ENCODE results near the gene SLC24A3. TPM values are rescaled to one million over a fixed set of nuclear protein-coding genes. Genes with fewer than 3 reads are reported as not detected.

Gene SLC24A3
- total RNA-seq, 2 experiments from 2014 or later, result not detected

DNA sequence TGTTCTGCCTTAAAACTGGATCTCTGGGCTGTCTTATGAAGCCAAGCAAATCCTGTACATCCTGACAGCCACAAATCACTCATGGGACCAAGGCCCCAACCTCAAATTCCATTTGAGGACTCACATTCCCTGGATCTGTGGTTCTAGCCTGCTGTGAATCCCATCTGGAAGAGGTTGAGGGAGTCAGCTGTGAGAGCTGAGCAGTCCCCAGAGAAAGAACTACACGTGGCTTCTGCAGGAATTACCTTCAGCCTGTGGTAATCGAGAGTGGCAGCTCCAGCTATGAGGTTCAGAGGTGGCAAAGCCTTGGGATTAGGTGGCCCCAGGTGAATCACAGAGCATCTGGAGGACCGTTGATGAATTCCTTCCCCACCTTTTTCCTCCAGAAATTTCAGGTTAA is 245.2 kb downstream of the SLC24A3 start:
- H3K9me3 ChIP-seq (ENCODE audit: low read length), result no peaks in the 10 kb centered on the region
- H2AFZ ChIP-seq (ENCODE audit: low read length), result no peak overlapping the region
- no peaks in the 10 kb centered on the region for H3K4me1 ChIP-seq (ENCODE audit: insufficient read depth, low read length, poor library complexity, severe bottlenecking)
- no peak overlapping the region for H3K4me3 ChIP-seq (ENCODE audit: low read depth, low read length, poor library complexity, severe bottlenecking)
- H3K36me3 ChIP-seq (ENCODE audit: insufficient read depth, low read length), result no peaks in the 10 kb centered on the region
- TF ChIP-seq CTCF (conservative IDR thresholded peaks at IDR 0.05; ENCODE audit: low read length) (no peak), EZH2phosphoT487 (IDR thresholded peaks at IDR 0.05; ENCODE audit: borderline replicate concordance, low read depth, low read length) (no peak)
- H3K27ac ChIP-seq (ENCODE audit: low read depth, low read length, poor library complexity, severe bottlenecking), result no peak overlapping the region
- no peak overlapping the region for H3K4me2 ChIP-seq (ENCODE audit: low read length)
- H4K20me1 ChIP-seq (ENCODE audit: insufficient read depth, low read length), result no peaks in the 10 kb centered on the region
- H3K9me2 ChIP-seq (ENCODE audit: insufficient read depth, low read length), result no peaks in the 10 kb centered on the region
- no TSS peak for BruUV-seq (replicated peaks)
- DNase-seq (ENCODE audit: low spot score), result no peak
- intact Hi-C loops (cut with micrococcal nuclease; ENCODE audit: unreplicated experiment), result no loop called here
- ChIA-PET POLR2A (no interaction called here), CTCF (ENCODE audit: unreplicated experiment) (no interaction called here)
- H3K79me2 ChIP-seq (ENCODE audit: insufficient read depth, low read depth, low read length), result no peaks in the 10 kb centered on the region

GRCh38 chr20:19460386-19460785 is 247.9 kb downstream of the SLC24A3 start:
- ChIA-PET POLR2A (no interaction called here), CTCF (ENCODE audit: unreplicated experiment) (no interaction called here)
- H3K4me1 ChIP-seq (ENCODE audit: insufficient read depth, low read length, poor library complexity, severe bottlenecking), result no peaks in the 10 kb centered on the region
- no peaks in the 10 kb centered on the region for H3K9me2 ChIP-seq (ENCODE audit: insufficient read depth, low read length)
- no peaks in the 10 kb centered on the region for H3K9me3 ChIP-seq (ENCODE audit: low read length)
- TF ChIP-seq EZH2phosphoT487 (IDR thresholded peaks at IDR 0.05; ENCODE audit: borderline replicate concordance, low read depth, low read length) (no peak), CTCF (conservative IDR thresholded peaks at IDR 0.05; ENCODE audit: low read length) (no peak)
- H3K27ac ChIP-seq (ENCODE audit: low read depth, low read length, poor library complexity, severe bottlenecking), result no peak overlapping the region
- H3K36me3 ChIP-seq (ENCODE audit: insufficient read depth, low read length), result no peaks in the 10 kb centered on the region
- DNase-seq (ENCODE audit: low spot score), result no peak
- BruUV-seq (replicated peaks), result no TSS peak
- intact Hi-C loops (cut with micrococcal nuclease; ENCODE audit: unreplicated experiment), result no loop called here
- no peak overlapping the region for H3K4me3 ChIP-seq (ENCODE audit: low read depth, low read length, poor library complexity, severe bottlenecking)
- H3K4me2 ChIP-seq (ENCODE audit: low read length), result no peak overlapping the region
- no peaks in the 10 kb centered on the region for H3K79me2 ChIP-seq (ENCODE audit: insufficient read depth, low read depth, low read length)
- H2AFZ ChIP-seq (ENCODE audit: low read length), result no peak overlapping the region
- no peaks in the 10 kb centered on the region for H4K20me1 ChIP-seq (ENCODE audit: insufficient read depth, low read length)

DNA sequence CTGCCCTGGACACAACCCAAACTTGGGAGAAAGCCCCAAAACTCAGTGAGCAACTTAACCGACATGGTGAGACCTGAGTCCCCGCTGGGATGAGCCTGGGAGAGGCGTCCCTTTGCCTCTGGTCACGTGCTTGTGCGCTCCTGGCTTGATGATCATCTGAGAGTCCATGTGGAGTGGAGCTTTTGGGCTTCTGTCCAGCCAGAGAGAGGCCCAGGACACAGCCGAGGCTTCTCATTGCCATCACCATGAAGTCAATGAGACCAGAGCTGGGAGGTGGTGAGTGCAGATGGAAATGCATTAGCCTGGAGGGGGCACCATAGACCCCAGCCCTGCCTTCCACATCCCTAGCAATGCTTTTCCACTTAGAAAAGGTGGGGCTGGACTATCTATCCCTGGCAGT is 250.0 kb downstream of the SLC24A3 start:
- Histone ChIP-seq H3K4me3 (ENCODE audit: low read depth, low read length, poor library complexity, severe bottlenecking) (no peak overlapping the region), H3K9me3 (ENCODE audit: low read length) (no peaks in the 10 kb centered on the region), H3K4me2 (ENCODE audit: low read length) (no peak overlapping the region), H3K9me2 (ENCODE audit: insufficient read depth, low read length) (no peaks in the 10 kb centered on the region), H4K20me1 (ENCODE audit: insufficient read depth, low read length) (no peaks in the 10 kb centered on the region), H2AFZ (ENCODE audit: low read length) (no peak overlapping the region), H3K36me3 (ENCODE audit: insufficient read depth, low read length) (no peaks in the 10 kb centered on the region), H3K79me2 (ENCODE audit: insufficient read depth, low read depth, low read length) (no peaks in the 10 kb centered on the region), H3K27ac (ENCODE audit: low read depth, low read length, poor library complexity, severe bottlenecking) (no peak overlapping the region), H3K4me1 (ENCODE audit: insufficient read depth, low read length, poor library complexity, severe bottlenecking) (no peaks in the 10 kb centered on the region)
- intact Hi-C loops (cut with micrococcal nuclease; ENCODE audit: unreplicated experiment), result no loop called here
- no peak for DNase-seq (ENCODE audit: low spot score)
- ChIA-PET POLR2A (no interaction called here), CTCF (ENCODE audit: unreplicated experiment) (no interaction called here)
- no TSS peak for BruUV-seq (replicated peaks)
- TF ChIP-seq CTCF (conservative IDR thresholded peaks at IDR 0.05; ENCODE audit: low read length), result no peak
- no peak for TF ChIP-seq EZH2phosphoT487 (IDR thresholded peaks at IDR 0.05; ENCODE audit: borderline replicate concordance, low read depth, low read length)

Measured in OCI-LY7 (cell line).